ENCODE results near the gene SRSF4.
A peak's percentile ranks its signal among the peaks of the same experiment; 100 is the strongest.

Gene SRSF4

GRCh38 chr1:29128739-29129138 lies 53.0 kb downstream of the SRSF4 start:
- Histone ChIP-seq H3K4me1 (no peaks in the 10 kb centered on the region), H3K27me3 (ENCODE audit: control insufficient read depth, insufficient read depth, low read length) (no peaks in the 10 kb centered on the region), H3K4me2 (ENCODE audit: low read length) (no peak overlapping the region), H3K79me2 (no peaks in the 10 kb centered on the region), H2AFZ (no peak overlapping the region), H3K4me3 (ENCODE audit: low read depth, low read length) (no peak overlapping the region), H3K36me3 (ENCODE audit: control insufficient read depth, insufficient read depth, low read length) (no peaks in the 10 kb centered on the region), H3K27ac (no peak overlapping the region), H3K9ac (no peak overlapping the region), H3K9me3 (ENCODE audit: control insufficient read depth, low read length) (no peaks in the 10 kb centered on the region)
- no peak for TF ChIP-seq CTCF (IDR thresholded peaks at IDR 0.05)

GRCh38 chr1:29126198-29126597 lies 55.5 kb downstream of the SRSF4 start:
- no peak overlapping the region for H3K4me3 ChIP-seq (ENCODE audit: low read depth, low read length)
- H3K4me1 ChIP-seq = no peaks in the 10 kb centered on the region
- no peak overlapping the region for H3K9ac ChIP-seq
- H3K27ac ChIP-seq = no peak overlapping the region
- no peaks in the 10 kb centered on the region for H3K27me3 ChIP-seq (ENCODE audit: control insufficient read depth, insufficient read depth, low read length)
- H3K79me2 ChIP-seq = no peaks in the 10 kb centered on the region
- H3K9me3 ChIP-seq (ENCODE audit: control insufficient read depth, low read length) = no peaks in the 10 kb centered on the region
- H3K36me3 ChIP-seq (ENCODE audit: control insufficient read depth, insufficient read depth, low read length) = no peaks in the 10 kb centered on the region
- no peak overlapping the region for H3K4me2 ChIP-seq (ENCODE audit: low read length)
- TF ChIP-seq CTCF (IDR thresholded peaks at IDR 0.05) = no peak
- no peak overlapping the region for H2AFZ ChIP-seq

- H3K36me3 ChIP-seq (ENCODE audit: control insufficient read depth, insufficient read depth, low read length) = no peaks in the 10 kb centered on the region
- H3K9ac ChIP-seq = no peak overlapping the region
- no peaks in the 10 kb centered on the region for H3K79me2 ChIP-seq
- no peak overlapping the region for H3K27ac ChIP-seq
- H3K4me3 ChIP-seq (ENCODE audit: low read depth, low read length) = no peak overlapping the region
- H2AFZ ChIP-seq = no peak overlapping the region
- no peak for TF ChIP-seq CTCF (IDR thresholded peaks at IDR 0.05)
- no peak overlapping the region for H3K4me2 ChIP-seq (ENCODE audit: low read length)
- H3K9me3 ChIP-seq (ENCODE audit: control insufficient read depth, low read length) = no peaks in the 10 kb centered on the region
- no peaks in the 10 kb centered on the region for H3K27me3 ChIP-seq (ENCODE audit: control insufficient read depth, insufficient read depth, low read length)
- no peaks in the 10 kb centered on the region for H3K4me1 ChIP-seq
Observed at GRCh38 chr1:29125788-29126187, 55.9 kb downstream of the SRSF4 start.

- no peaks in the 10 kb centered on the region for H3K27me3 ChIP-seq (ENCODE audit: control insufficient read depth, insufficient read depth, low read length)
- no peaks in the 10 kb centered on the region for H3K79me2 ChIP-seq
- no peaks in the 10 kb centered on the region for H3K36me3 ChIP-seq (ENCODE audit: control insufficient read depth, insufficient read depth, low read length)
- H2AFZ ChIP-seq = peak overlapping the region; percentile 74
- no peak for TF ChIP-seq CTCF (IDR thresholded peaks at IDR 0.05)
- H3K4me3 ChIP-seq (ENCODE audit: low read depth, low read length) = peak overlapping the region; percentile 81
- no peaks in the 10 kb centered on the region for H3K4me1 ChIP-seq
- peak overlapping the region; percentile 98 for H3K4me2 ChIP-seq (ENCODE audit: low read length)
- peak overlapping the region; percentile 35 for H3K9ac ChIP-seq
- H3K9me3 ChIP-seq (ENCODE audit: control insufficient read depth, low read length) = no peaks in the 10 kb centered on the region
- peak overlapping the region; percentile 95 for H3K27ac ChIP-seq
Observed at GRCh38 chr1:29125237-29125641, 56.5 kb downstream of the SRSF4 start.

- no peaks in the 10 kb centered on the region for H3K27me3 ChIP-seq (ENCODE audit: control insufficient read depth, insufficient read depth, low read length)
Observed at GRCh38 chr1:29124366-29125236, 57.1 kb downstream of the SRSF4 start.

More at GRCh38 chr1:29124366-29125236, 57.1 kb downstream of the SRSF4 start:
- peak; percentile 75 for TF ChIP-seq CTCF (IDR thresholded peaks at IDR 0.05)
- Histone ChIP-seq H3K36me3 (ENCODE audit: control insufficient read depth, insufficient read depth, low read length) (no peaks in the 10 kb centered on the region), H3K9me3 (ENCODE audit: control insufficient read depth, low read length) (no peaks in the 10 kb centered on the region), H3K4me2 (ENCODE audit: low read length) (peak overlapping the region; percentile 98), H3K9ac (peak overlapping the region; percentile 53), H3K4me1 (no peaks in the 10 kb centered on the region), H3K79me2 (no peaks in the 10 kb centered on the region), H2AFZ (peak overlapping the region; percentile 74), H3K27ac (peak overlapping the region; percentile 95), H3K4me3 (ENCODE audit: low read depth, low read length) (peak overlapping the region; percentile 81)

Data from parathyroid adenoma (tissue), 2 donors.